BJ (cell line): Measurements from ENCODE around the gene KLK5. TPM values are rescaled to one million over a fixed set of nuclear protein-coding genes. Genes with fewer than 3 reads are reported as not detected.

Experiments used
- CTCF ChIA-PET: fragments of 350-600 bp; formaldehyde crosslinking; extraction: SDS; loops from one replicate; lab custom pipeline; 2021; ENCODE audit warnings: antibody characterized with exemption, inconsistent platforms; lab: Yijun Ruan, JAX
- POLR2A ChIA-PET: fragments of 300-600 bp; sonication (Branson Sonifier 250); formaldehyde crosslinking; extraction: SDS; loops from one replicate; lab custom pipeline; 2021; ENCODE audit warnings: antibody characterized with exemption; lab: Charles Lee
- DNase-seq: peaks from one replicate; pipeline ENCODE4 v3.0.0-alpha.2; 2011; ENCODE audit warnings: low read depth
- H3K27me3 ChIP-seq: 2 replicates; pipeline ENCODE4 v1.6.0; 2011; ENCODE audit warnings: low read length; ENCODE audit not compliant: control insufficient read depth, insufficient read depth
- H3K36me3 ChIP-seq: 2 replicates; pipeline ENCODE4 v1.5.1; 2011; ENCODE audit warnings: low read length; ENCODE audit not compliant: control insufficient read depth, insufficient read depth
- H3K4me3 ChIP-seq: 2 replicates; pipeline ENCODE4 v1.5.1; 2011; ENCODE audit warnings: low read depth, mild to moderate bottlenecking, control low read depth, low read length
- CTCF ChIP-seq: IDR thresholded peaks from 2 replicates; pipeline ENCODE4 v1.5.1; 2011; ENCODE audit warnings: low read depth, mild to moderate bottlenecking, control low read depth, inconsistent platforms, low read length, moderate library complexity; ENCODE audit not compliant: insufficient read depth
- polyA plus RNA-seq: library from polyadenylated mRNA; depleted of rRNA; stranded (reverse); fragments of >200 nt; gene quantifications from 2 replicates; pipeline ENCODE4 v1.2.3, GENCODE V29; 2011

Gene KLK5
- polyA plus RNA-seq, 1 experiment = not detected

- ChIA-PET CTCF (interaction anchor here (4.8 kb wide), 1 partner anchor 13 kb away, joined by 20 read pairs; no protein-coding TSS in a partner anchor), POLR2A (no interaction called here)
- Histone ChIP-seq H3K27me3 (peaks cover 4% of the 10 kb centered on the region; the same call in 1 of the 2 replicates), H3K4me3 (no peak overlapping the region), H3K36me3 (no peaks in the 10 kb centered on the region)
- no peak for DNase-seq
- TF ChIP-seq CTCF = no peak
Observed at GRCh38 chr19:50909240-50910070, 43.4 kb downstream of the KLK5 start.

- TF ChIP-seq CTCF = no peak
- peaks cover 4% of the 10 kb centered on the region; the same call in 1 of the 2 replicates for H3K27me3 ChIP-seq
- ChIA-PET POLR2A (no interaction called here), CTCF (interaction anchor here (0.6 to 4.8 kb wide), 2 partner anchors 14 to 582 kb away, joined by 4 to 20 read pairs; no protein-coding TSS in a partner anchor)
- H3K36me3 ChIP-seq = no peaks in the 10 kb centered on the region
- H3K4me3 ChIP-seq = no peak overlapping the region
- no peak for DNase-seq
Observed at GRCh38 chr19:50908336-50908735, 44.5 kb downstream of the KLK5 start.

- no peaks in the 10 kb centered on the region for H3K36me3 ChIP-seq
- no peaks in the 10 kb centered on the region for H3K27me3 ChIP-seq
- no peak for DNase-seq
- POLR2A ChIA-PET = no interaction called here
- TF ChIP-seq CTCF = peak; percentile 40
- no peak overlapping the region for H3K4me3 ChIP-seq
- CTCF ChIA-PET = interaction anchor here (0.9 to 1.2 kb wide), 4 partner anchors 11 to 87 kb away, joined by 3 to 9 read pairs (median 4); no protein-coding TSS in a partner anchor
Observed at GRCh38 chr19:50906217-50906616, 46.6 kb downstream of the KLK5 start.

GRCh38 chr19:50902640-50903039 lies 50.2 kb downstream of the KLK5 start:
- H3K27me3 ChIP-seq = no peaks in the 10 kb centered on the region
- TF ChIP-seq CTCF = no peak
- H3K4me3 ChIP-seq = no peak overlapping the region
- H3K36me3 ChIP-seq = no peaks in the 10 kb centered on the region
- POLR2A ChIA-PET = no interaction called here
- CTCF ChIA-PET = no interaction called here
- DNase-seq = no peak

GRCh38 chr19:50899569-50899968 lies 53.3 kb downstream of the KLK5 start:
- H3K36me3 ChIP-seq = no peaks in the 10 kb centered on the region
- TF ChIP-seq CTCF = no peak
- ChIA-PET POLR2A (no interaction called here), CTCF (no interaction called here)
- H3K27me3 ChIP-seq = no peaks in the 10 kb centered on the region
- H3K4me3 ChIP-seq = no peak overlapping the region
- no peak for DNase-seq
